ENCODE measurements around the gene DHX34. TPM values are rescaled to one million over a fixed set of nuclear protein-coding genes. Genes with fewer than 3 reads are reported as not detected.

DHX34 gene
- total and polyA plus RNA-seq, 9 of the 15 experiments (the other 6 are each of a cell fraction or from before 2014, with no cell fraction given): 0.36 to 42.0 (median 15.0) TPM

- TF ChIP-seq ZNF644 (tag; IDR thresholded peaks at IDR 0.05; ENCODE audit: low read depth) (no peak), L3MBTL2 (IDR thresholded peaks at IDR 0.05) (no peak), NFYB (IDR thresholded peaks at IDR 0.05; ENCODE audit: extremely low read depth, insufficient read length) (peak; percentile 59), MCM2 (IDR thresholded peaks at IDR 0.05; ENCODE audit: low read depth) (no peak), TCF7 (IDR thresholded peaks at IDR 0.05; ENCODE audit: borderline replicate concordance) (no peak), ZC3H8 (IDR thresholded peaks at IDR 0.05) (no peak), KLF1 (tag; IDR thresholded peaks at IDR 0.05) (no peak), KAT8 (IDR thresholded peaks at IDR 0.05; ENCODE audit: low read depth) (no peak), ZNF277 (CRISPR knock-in tag; IDR thresholded peaks at IDR 0.05; ENCODE audit: borderline replicate concordance) (no peak), RAD51 (IDR thresholded peaks at IDR 0.05; ENCODE audit: borderline replicate concordance, low read depth) (peak; percentile 3; the same call in 1 of the 2 replicates), CHD2 (IDR thresholded peaks at IDR 0.05; ENCODE audit: low read depth, low read length) (no peak), DACH1 (IDR thresholded peaks at IDR 0.05; ENCODE audit: partially characterized antibody) (no peak), TFAP4 (CRISPR knock-in tag; IDR thresholded peaks at IDR 0.05; ENCODE audit: borderline replicate concordance) (no peak), HSF4 (CRISPR knock-in tag; IDR thresholded peaks at IDR 0.05; ENCODE audit: borderline replicate concordance) (no peak), ZKSCAN1 (IDR thresholded peaks at IDR 0.05; ENCODE audit: low read depth, low read length) (no peak), POLR2G (IDR thresholded peaks at IDR 0.05; ENCODE audit: low read depth, low read length) (no peak), ZNF449 (CRISPR knock-in tag; IDR thresholded peaks at IDR 0.05) (no peak), SMC3 (conservative IDR thresholded peaks at IDR 0.05; ENCODE audit: insufficient read depth, low read depth, low read length) (no peak), ZNF57 (CRISPR knock-in tag; IDR thresholded peaks at IDR 0.05) (no peak), ELK3 (CRISPR knock-in tag; IDR thresholded peaks at IDR 0.05) (no peak), HOMEZ (CRISPR knock-in tag; IDR thresholded peaks at IDR 0.05) (no peak), MCM3 (IDR thresholded peaks at IDR 0.05) (no peak), HNRNPH1 (optimal IDR thresholded peaks at IDR 0.05; ENCODE audit: low read depth, low read length) (no peak), SP2 (IDR thresholded peaks at IDR 0.05; ENCODE audit: extremely low read depth, low read depth, low read length, poor library complexity, severe bottlenecking) (no peak), NFRKB (IDR thresholded peaks at IDR 0.05; ENCODE audit: low read depth) (no peak)
Measured at GRCh38 chr19:47351548-47351947, 2.4 kb downstream of the DHX34 start (continued).
